ENCODE measurements around the gene NFYA. TPM values are rescaled to one million over a fixed set of nuclear protein-coding genes. Genes with fewer than 3 reads are reported as not detected.
A peak's percentile ranks its signal among the peaks of the same experiment; 100 is the strongest.

NFYA gene
- total and polyA plus RNA-seq, 7 donors, result 2.7 to 14.2 (median 11.9) TPM

- no peak for ATAC-seq
- TF ChIP-seq CTCF (IDR thresholded peaks at IDR 0.05), result no peak
- DNase-seq, result no peak
- H3K27me3 ChIP-seq (ENCODE audit: insufficient read depth in 3 of 3, low read length in 2 of 3), result no peaks in the 10 kb centered on the region
- peak overlapping the region; percentile 100 for H3K27ac ChIP-seq
- no peaks in the 10 kb centered on the region for H3K9me3 ChIP-seq
- H3K36me3 ChIP-seq (ENCODE audit: insufficient read depth in 1 of 2, low read depth in 1 of 2), result peaks cover 3 to 21% of the 10 kb centered on the region in 2 donors
- 3 to 5% (median 3%) methylated on average over 11 of the region's 11 CpGs for WGBS, 3 donors
- H3K4me1 ChIP-seq, result peaks cover 42% of the 10 kb centered on the region
- intact Hi-C loops (cut with DNase I), result no loop called here
- peak overlapping the region; percentile 90 for H3K4me3 ChIP-seq
Observed at GRCh38 chr6:41073968-41074691, 1.4 kb downstream of the NFYA start.

- Histone ChIP-seq H3K36me3 (ENCODE audit: insufficient read depth in 1 of 2, low read depth in 1 of 2) (peaks cover 3 to 21% of the 10 kb centered on the region in 2 donors), H3K9me3 (no peaks in the 10 kb centered on the region), H3K4me3 (peak overlapping the region; percentile 90), H3K27me3 (ENCODE audit: insufficient read depth in 3 of 3, low read length in 2 of 3) (no peaks in the 10 kb centered on the region), H3K27ac (peak overlapping the region; percentile 100), H3K4me1 (peaks cover 42% of the 10 kb centered on the region)
- intact Hi-C loops (cut with DNase I), result no loop called here
- peak in 1 of 4 donors; percentile 33 for ATAC-seq
- no peak for TF ChIP-seq CTCF (IDR thresholded peaks at IDR 0.05)
- DNase-seq, result no peak
- WGBS, 3 donors, result 29 to 48% (median 33%) methylated on average over 11 of the region's 11 CpGs
Observed at GRCh38 chr6:41074692-41075436, 2.1 kb downstream of the NFYA start.

GRCh38 chr6:41075651-41076626, 3.2 kb downstream of the NFYA start:
- no peaks in the 10 kb centered on the region for H3K27me3 ChIP-seq (ENCODE audit: insufficient read depth in 3 of 3, low read length in 2 of 3)
- no peak for TF ChIP-seq CTCF (IDR thresholded peaks at IDR 0.05)
- no peak for DNase-seq
- no peak for ATAC-seq
- 68 to 73% (median 72%) methylated on average over 4 of the region's 4 CpGs for WGBS, 3 donors
- peaks cover 38% of the 10 kb centered on the region for H3K4me1 ChIP-seq
- H3K4me3 ChIP-seq, result peak overlapping the region; percentile 90
- peak overlapping the region; percentile 100 for H3K27ac ChIP-seq
- peaks cover 3 to 21% of the 10 kb centered on the region in 2 donors for H3K36me3 ChIP-seq (ENCODE audit: insufficient read depth in 1 of 2, low read depth in 1 of 2)
- no peaks in the 10 kb centered on the region for H3K9me3 ChIP-seq
- intact Hi-C loops (cut with DNase I), result no loop called here

GRCh38 chr6:41077536-41077935, 4.8 kb downstream of the NFYA start:
- Histone ChIP-seq H3K36me3 (ENCODE audit: insufficient read depth in 1 of 2, low read depth in 1 of 2) (peaks cover 3 to 37% of the 10 kb centered on the region in 2 donors), H3K27ac (no peak overlapping the region), H3K4me1 (peaks cover 34% of the 10 kb centered on the region), H3K9me3 (no peaks in the 10 kb centered on the region), H3K4me3 (no peak overlapping the region), H3K27me3 (ENCODE audit: insufficient read depth in 3 of 3, low read length in 2 of 3) (no peaks in the 10 kb centered on the region)
- 86 to 92% (median 91%) methylated on average over 2 of the region's 2 CpGs for WGBS, 3 donors
- TF ChIP-seq CTCF (IDR thresholded peaks at IDR 0.05), result no peak
- DNase-seq, result no peak
- intact Hi-C loops (cut with DNase I), result no loop called here
- no peak for ATAC-seq
